GM12865 (cell line): ENCODE results near the gene GNAT1.

ENCODE experiments used
- DNase-seq: peaks from one replicate; pipeline ENCODE4 v3.0.0; 2010; ENCODE audit warnings: low read depth
- H3K4me3 ChIP-seq: 2 replicates; pipeline ENCODE4 v1.5.1; 2011; ENCODE audit warnings: mild to moderate bottlenecking, low read depth, low read length, control low read depth
- TF ChIP-seq, protein P1 (sequence below): IDR thresholded peaks from 2 replicates; pipeline ENCODE4 v1.5.1; 2011; ENCODE audit warnings: low read length, control low read depth, low read depth, inconsistent platforms; ENCODE audit not compliant: insufficient read depth; ENCODE audit errors: missing control alignments

Gene GNAT1

DNA sequence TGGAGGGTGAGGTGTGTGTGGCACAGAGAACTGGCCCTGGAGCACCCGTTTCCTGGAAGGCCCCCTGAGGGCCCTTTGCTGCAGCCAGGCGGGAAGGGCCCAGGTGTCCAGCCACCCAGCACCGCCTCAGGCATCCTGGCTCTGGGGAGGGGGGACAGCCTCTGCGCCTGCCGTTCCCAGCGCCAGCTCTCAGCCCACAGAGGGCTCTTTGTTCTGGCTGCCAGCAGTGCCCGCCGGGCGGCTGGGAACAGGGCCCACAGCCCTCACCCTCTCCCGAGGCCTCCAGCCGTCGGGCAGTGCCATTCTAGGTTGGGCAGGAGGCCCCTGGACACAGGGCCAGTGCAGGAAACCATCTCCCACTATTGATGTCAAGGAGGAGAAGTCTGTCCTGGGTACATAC lies 22.0 kb downstream of the GNAT1 start:
- no peak overlapping the region for H3K4me3 ChIP-seq
- no peak for DNase-seq
- TF ChIP-seq, protein P1, sequence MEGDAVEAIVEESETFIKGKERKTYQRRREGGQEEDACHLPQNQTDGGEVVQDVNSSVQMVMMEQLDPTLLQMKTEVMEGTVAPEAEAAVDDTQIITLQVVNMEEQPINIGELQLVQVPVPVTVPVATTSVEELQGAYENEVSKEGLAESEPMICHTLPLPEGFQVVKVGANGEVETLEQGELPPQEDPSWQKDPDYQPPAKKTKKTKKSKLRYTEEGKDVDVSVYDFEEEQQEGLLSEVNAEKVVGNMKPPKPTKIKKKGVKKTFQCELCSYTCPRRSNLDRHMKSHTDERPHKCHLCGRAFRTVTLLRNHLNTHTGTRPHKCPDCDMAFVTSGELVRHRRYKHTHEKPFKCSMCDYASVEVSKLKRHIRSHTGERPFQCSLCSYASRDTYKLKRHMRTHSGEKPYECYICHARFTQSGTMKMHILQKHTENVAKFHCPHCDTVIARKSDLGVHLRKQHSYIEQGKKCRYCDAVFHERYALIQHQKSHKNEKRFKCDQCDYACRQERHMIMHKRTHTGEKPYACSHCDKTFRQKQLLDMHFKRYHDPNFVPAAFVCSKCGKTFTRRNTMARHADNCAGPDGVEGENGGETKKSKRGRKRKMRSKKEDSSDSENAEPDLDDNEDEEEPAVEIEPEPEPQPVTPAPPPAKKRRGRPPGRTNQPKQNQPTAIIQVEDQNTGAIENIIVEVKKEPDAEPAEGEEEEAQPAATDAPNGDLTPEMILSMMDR = no peak

DNA sequence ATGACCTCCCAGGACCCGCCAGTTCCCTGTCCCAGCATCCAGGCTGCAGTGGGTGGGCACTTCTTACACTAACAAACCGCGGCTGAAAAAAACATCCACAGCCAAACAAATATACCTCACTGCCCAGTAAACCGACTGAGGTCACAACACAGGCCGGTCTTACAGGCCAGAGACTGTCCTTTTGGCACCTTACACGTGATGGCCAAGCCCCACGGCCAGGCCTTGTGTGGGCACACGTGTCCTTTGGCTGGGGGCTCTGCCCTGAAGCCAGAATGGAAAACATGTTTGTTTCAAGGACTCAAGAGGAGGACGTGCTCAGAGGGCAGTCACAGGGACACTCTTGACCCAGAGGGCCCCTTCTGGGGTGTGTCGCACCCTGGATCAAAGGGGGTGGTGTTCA lies 23.4 kb downstream of the GNAT1 start:
- no peak for DNase-seq
- no peak overlapping the region for H3K4me3 ChIP-seq
- TF ChIP-seq, protein P1 = no peak

DNA sequence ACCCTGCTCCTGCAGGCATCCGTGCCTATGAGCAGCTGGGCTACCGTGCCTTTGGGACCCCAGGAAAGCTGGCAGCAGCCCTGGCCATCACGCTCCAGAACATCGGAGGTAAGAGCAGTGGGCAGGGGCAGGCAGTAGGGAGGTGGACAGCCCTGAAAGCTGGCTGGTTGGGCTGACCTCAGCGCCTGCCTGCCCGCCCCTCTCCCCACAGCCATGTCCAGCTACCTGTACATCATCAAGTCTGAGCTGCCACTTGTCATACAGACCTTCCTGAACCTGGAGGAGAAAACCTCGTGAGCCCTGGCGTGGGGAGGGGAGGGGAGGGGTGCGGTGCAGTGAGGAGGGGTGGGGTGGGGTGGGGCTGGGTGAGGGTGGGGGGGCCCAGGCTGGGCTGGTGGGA lies 24.1 kb downstream of the GNAT1 start:
- DNase-seq = no peak
- TF ChIP-seq, protein P1 = no peak
- H3K4me3 ChIP-seq = no peak overlapping the region

DNA sequence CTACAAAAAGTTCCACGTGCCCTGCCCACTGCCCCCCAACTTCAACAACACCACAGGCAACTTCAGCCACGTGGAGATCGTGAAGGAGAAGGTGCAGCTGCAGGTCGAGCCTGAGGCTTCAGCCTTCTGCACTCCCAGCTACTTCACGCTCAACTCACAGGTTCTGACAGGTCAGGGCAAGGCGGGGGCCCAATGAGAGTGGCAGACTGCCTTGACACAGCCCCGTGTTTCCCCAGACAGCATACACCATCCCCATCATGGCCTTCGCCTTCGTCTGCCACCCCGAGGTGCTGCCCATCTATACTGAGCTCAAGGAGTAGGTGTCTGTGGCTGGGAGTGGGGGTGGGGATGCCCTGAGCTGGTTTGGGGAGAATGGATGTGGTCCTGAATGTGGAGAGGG lies 26.3 kb downstream of the GNAT1 start:
- TF ChIP-seq, protein P1 = no peak
- H3K4me3 ChIP-seq = no peak overlapping the region
- DNase-seq = no peak

DNA sequence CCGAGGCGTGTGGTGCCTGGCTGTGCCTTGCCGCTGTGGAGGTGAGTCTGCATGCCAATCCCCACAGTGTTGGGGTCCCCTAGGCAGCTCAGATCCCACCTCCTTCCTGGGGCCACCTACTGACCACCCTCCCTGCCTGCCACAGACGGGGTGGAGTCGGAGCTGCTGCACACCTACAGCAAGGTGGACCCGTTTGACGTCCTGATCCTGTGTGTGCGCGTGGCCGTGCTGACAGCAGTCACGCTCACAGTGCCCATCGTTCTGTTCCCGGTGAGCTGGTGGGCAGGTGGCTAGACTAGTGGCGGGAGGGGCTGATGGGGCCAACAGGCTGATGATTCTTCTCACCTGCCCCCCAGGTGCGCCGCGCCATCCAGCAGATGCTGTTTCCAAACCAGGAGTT lies 27.0 kb downstream of the GNAT1 start:
- H3K4me3 ChIP-seq = no peak overlapping the region
- DNase-seq = no peak
- TF ChIP-seq, protein P1 = no peak

DNA sequence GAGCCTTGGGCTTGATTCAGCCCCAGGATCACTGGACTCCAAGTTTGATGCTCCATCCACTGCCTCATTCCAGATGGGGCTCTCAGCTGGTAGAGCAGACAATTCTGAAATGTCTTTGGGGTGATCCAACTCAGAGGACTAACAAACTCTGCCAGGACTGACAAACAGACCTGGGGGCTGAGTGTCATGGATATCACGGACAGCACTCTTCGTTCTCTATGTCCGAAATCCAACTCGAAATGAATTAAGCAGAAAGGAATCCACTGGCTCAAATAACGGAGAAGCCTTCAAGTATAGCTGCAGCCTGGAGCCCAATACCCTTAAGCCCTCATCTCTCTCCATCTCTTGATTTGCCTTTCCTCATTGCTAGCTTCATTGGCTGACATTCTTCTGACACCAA lies 27.9 kb downstream of the GNAT1 start:
- TF ChIP-seq, protein P1 = no peak
- no peak for DNase-seq
- H3K4me3 ChIP-seq = no peak overlapping the region

DNA sequence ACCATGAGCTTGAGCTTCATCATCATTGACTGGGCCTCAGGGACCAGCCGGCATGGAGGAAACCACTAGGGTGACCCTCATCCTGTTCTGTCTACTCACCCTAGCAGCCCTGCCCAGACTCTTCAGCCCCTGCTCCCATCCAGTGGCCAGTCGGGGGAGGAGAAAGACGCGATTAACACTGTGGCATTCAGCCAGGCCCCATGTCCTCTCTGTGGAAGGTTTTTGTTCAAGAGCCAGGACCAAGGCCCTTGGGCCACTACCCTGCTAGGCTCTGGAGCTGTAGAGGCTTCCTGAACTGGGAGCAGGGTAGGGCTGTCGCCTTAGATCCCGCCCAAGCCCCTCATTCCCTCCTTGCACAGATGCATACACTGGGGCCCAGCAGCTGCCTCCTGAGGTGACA lies 28.7 kb downstream of the GNAT1 start:
- no peak overlapping the region for H3K4me3 ChIP-seq
- TF ChIP-seq, protein P1 = no peak
- DNase-seq = no peak
